ENCODE measurements around the gene SORBS2. TPM values are rescaled to one million over a fixed set of nuclear protein-coding genes. Genes with fewer than 3 reads are reported as not detected.

The SORBS2 gene
- total RNA-seq, 2 experiments from 2014 or later = not detected

- no peak overlapping the region for H3K4me3 ChIP-seq (ENCODE audit: low read length)
- peaks cover 18% of the 10 kb centered on the region for H3K27me3 Mint-ChIP-seq
- no peak for TF ChIP-seq CTCF (IDR thresholded peaks at IDR 0.05)
- H3K9me3 Mint-ChIP-seq = no peaks in the 10 kb centered on the region
- H3K36me3 ChIP-seq (ENCODE audit: insufficient read depth, low read length) = no peaks in the 10 kb centered on the region
- no peak overlapping the region for H3K27ac ChIP-seq (ENCODE audit: low read depth in 1 of 2, low read length in 2 of 2)
- no peak overlapping the region for H3K27ac Mint-ChIP-seq
- no peaks in the 10 kb centered on the region for H3K4me1 ChIP-seq (ENCODE audit: insufficient read depth, low read length)
- peaks cover 0 to 7% of the 10 kb centered on the region in 2 experiments for H3K27me3 ChIP-seq (ENCODE audit: control insufficient read depth in 1 of 2, insufficient read depth in 2 of 2, low read length in 2 of 2)
- H3K4me3 Mint-ChIP-seq = no peak overlapping the region
- H3K9me3 ChIP-seq (ENCODE audit: control insufficient read depth in 1 of 2, insufficient read depth in 1 of 2, low read length in 2 of 2) = peaks cover 0 to 11% of the 10 kb centered on the region in 2 experiments
- ATAC-seq (ENCODE audit: poor library complexity) (no peak), DNase-seq (no peak)
- intact Hi-C loops (cut with DNase I, micrococcal nuclease) = no loop called here
- POLR2A ChIA-PET = no interaction called here
- H3K36me3 Mint-ChIP-seq (ENCODE audit: low read depth) = no peaks in the 10 kb centered on the region
- CTCF ChIA-PET = no interaction called here
- H3K4me1 Mint-ChIP-seq (ENCODE audit: low read depth) = no peaks in the 10 kb centered on the region
Observed at GRCh38 chr4:185626798-185627197, 185.2 kb downstream of the SORBS2 start.

- intact Hi-C loops (cut with DNase I, micrococcal nuclease) = no loop called here
- H3K36me3 Mint-ChIP-seq (ENCODE audit: low read depth) = no peaks in the 10 kb centered on the region
- ChIA-PET POLR2A (no interaction called here), CTCF (no interaction called here)
- peaks cover 0 to 8% of the 10 kb centered on the region in 2 experiments for H3K9me3 ChIP-seq (ENCODE audit: control insufficient read depth in 1 of 2, insufficient read depth in 1 of 2, low read length in 2 of 2)
- no peaks in the 10 kb centered on the region for H3K4me1 ChIP-seq (ENCODE audit: insufficient read depth, low read length)
- no peak overlapping the region for H3K27ac Mint-ChIP-seq
- H3K27me3 Mint-ChIP-seq = peaks cover 18% of the 10 kb centered on the region
- H3K4me1 Mint-ChIP-seq (ENCODE audit: low read depth) = no peaks in the 10 kb centered on the region
- no peak for ATAC-seq (ENCODE audit: poor library complexity)
- DNase-seq = no peak
- H3K36me3 ChIP-seq (ENCODE audit: insufficient read depth, low read length) = no peaks in the 10 kb centered on the region
- no peak for TF ChIP-seq CTCF (IDR thresholded peaks at IDR 0.05)
- H3K4me3 ChIP-seq (ENCODE audit: low read length) = no peak overlapping the region
- H3K9me3 Mint-ChIP-seq = no peaks in the 10 kb centered on the region
- H3K27me3 ChIP-seq (ENCODE audit: control insufficient read depth in 1 of 2, insufficient read depth in 2 of 2, low read length in 2 of 2) = peaks cover 0 to 7% of the 10 kb centered on the region in 2 experiments
- H3K27ac ChIP-seq (ENCODE audit: low read depth in 1 of 2, low read length in 2 of 2) = no peak overlapping the region
- no peak overlapping the region for H3K4me3 Mint-ChIP-seq
Observed at GRCh38 chr4:185625503-185625902, 186.5 kb downstream of the SORBS2 start.

- ATAC-seq (ENCODE audit: poor library complexity) = no peak
- CTCF ChIA-PET = no interaction called here
- Histone ChIP-seq H3K4me3 (ENCODE audit: low read length) (no peak overlapping the region), H3K9me3 (ENCODE audit: control insufficient read depth in 1 of 2, insufficient read depth in 1 of 2, low read length in 2 of 2) (peaks cover 0 to 8% of the 10 kb centered on the region in 2 experiments), H3K27me3 (ENCODE audit: control insufficient read depth in 1 of 2, insufficient read depth in 2 of 2, low read length in 2 of 2) (peaks cover 1 to 3% of the 10 kb centered on the region in 2 experiments), H3K27ac (ENCODE audit: low read depth in 1 of 2, low read length in 2 of 2) (no peak overlapping the region), H3K36me3 (ENCODE audit: insufficient read depth, low read length) (no peaks in the 10 kb centered on the region), H3K4me1 (ENCODE audit: insufficient read depth, low read length) (no peaks in the 10 kb centered on the region)
- H3K27me3 Mint-ChIP-seq = peaks cover 19% of the 10 kb centered on the region
- no peak overlapping the region for H3K4me3 Mint-ChIP-seq
- H3K27ac Mint-ChIP-seq = no peak overlapping the region
- POLR2A ChIA-PET = no interaction called here
- no peaks in the 10 kb centered on the region for H3K9me3 Mint-ChIP-seq
- no peak for TF ChIP-seq CTCF (IDR thresholded peaks at IDR 0.05)
- intact Hi-C loops (cut with DNase I, micrococcal nuclease) = no loop called here
- no peaks in the 10 kb centered on the region for H3K4me1 Mint-ChIP-seq (ENCODE audit: low read depth)
- DNase-seq = no peak
- H3K36me3 Mint-ChIP-seq (ENCODE audit: low read depth) = no peaks in the 10 kb centered on the region
Observed at GRCh38 chr4:185624259-185624589, 187.8 kb downstream of the SORBS2 start.
